ENCODE data around the gene PPP3CA.
"Not testable (repeated sequence)": the region's sequence is repeated elsewhere in the genome, so short reads cannot be mapped to it uniquely, and the experiment has no call there.

PPP3CA gene

DNA sequence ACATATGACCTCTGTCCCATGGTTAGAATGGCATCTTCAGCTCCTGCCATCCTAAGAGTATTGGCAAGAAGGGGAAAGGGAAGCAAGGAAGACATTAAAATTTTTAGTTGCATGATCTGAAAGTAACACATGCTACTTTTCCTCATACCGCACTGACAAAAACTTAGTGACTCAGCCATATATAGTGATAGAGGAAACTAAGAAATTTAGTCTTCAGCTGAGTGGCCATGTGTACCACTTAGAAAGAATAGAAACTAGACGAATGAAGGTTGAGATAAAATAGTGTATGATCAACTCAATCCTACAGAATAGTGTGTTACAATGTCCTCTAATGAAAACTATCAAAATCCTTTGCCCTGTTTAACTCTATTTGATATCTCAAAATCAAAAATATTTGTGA, 164.1 kb downstream of the PPP3CA start:
- no peak for DNase-seq (ENCODE audit: extremely low read depth in 1 of 2, low read depth in 1 of 2)

DNA sequence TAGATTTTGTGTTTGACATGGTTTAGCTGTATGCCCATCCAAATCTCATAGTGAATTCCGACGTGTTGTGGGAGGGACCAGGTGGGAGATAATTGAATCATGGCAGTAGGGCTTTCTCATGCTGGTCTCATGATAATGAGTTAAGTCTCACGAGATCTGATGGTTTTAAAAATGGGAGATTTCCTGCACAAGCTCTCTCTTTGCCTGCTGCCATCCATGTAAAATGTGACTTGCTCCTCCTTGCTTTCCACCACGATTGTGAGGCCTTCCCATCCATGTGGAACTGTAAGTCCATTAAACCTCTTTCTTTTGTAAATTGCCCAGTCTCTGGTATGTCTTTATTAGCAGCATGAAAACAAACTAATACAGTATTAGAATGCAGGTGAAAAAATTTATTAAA, 164.6 kb downstream of the PPP3CA start:
- not testable (repeated sequence) for DNase-seq (ENCODE audit: extremely low read depth in 1 of 2, low read depth in 1 of 2)

DNA sequence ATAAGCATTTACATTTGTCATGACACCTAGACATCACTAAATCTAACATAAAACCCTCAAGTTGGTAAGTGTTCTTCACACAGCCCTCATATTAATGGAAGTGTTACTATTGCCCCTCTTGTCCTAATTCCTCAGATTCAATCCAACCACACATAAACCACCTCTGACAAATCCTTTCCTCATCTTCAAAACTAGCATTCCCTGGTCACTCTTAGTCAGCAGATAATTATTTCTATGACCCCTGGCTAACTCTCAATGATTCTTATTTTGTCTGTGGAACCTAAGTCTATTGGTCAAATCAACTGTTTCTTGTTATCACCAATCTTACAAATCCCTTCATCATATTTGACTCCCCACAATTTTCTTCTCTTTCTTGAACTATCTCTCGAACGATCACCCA, 168.6 kb downstream of the PPP3CA start:
- DNase-seq (ENCODE audit: extremely low read depth in 1 of 2, low read depth in 1 of 2), result no peak

DNA sequence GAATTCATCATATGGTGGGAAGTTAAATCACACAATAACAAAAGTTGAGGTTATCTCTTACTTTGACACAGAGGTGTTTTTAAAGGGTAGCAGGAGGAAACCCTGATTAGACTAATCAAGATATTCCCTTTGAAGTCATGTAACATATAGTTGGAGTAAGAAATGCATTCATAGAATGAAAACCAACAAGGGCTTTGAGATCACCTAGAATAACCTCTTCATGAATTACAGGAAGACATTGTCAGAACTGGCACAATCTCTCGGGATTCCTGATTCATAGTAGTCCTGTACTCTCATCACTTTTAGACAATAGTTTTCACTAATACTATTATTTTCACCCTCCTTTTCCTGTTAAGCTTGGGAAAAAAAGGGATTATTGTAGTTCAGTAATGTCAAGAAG, 170.2 kb downstream of the PPP3CA start:
- DNase-seq (ENCODE audit: extremely low read depth in 1 of 2, low read depth in 1 of 2), result no peak

DNA sequence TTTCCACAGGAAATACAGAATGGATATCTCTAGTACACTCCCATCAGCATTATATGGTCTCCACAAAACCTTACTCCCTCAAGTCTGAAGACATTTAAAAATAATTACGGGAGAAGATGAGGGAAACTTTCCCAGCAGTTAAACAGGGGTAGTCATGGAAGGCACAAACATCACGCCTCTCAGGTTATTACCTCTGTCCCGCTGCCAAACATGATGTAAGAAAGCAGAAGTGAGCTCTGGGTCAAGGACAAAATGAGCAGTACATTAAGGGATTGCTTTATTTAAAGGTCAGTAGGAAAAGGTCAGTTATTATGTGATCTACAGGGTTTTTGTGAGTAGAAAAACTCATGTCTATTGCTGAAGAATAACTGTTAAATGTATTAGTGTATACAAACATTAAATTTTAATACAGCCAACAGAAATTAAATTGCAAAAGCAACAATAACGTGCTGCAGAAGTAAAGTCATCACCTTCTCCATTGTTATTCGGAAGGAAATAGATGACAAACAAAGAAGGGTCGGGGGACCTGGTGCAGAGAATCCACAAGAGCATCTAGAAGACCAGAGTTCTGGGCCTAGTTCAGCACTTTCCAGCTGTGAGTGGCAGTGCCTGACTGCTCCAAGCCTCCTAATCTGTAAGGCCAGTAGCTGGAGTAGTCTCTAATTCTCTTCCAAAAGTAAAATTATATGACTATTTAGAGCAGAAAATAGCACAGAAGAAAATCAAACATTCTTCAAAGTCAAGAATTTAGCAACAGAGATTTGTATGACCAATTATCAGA, 171.2 kb downstream of the PPP3CA start:
- DNase-seq (ENCODE audit: extremely low read depth in 1 of 2, low read depth in 1 of 2), result no peak

DNA sequence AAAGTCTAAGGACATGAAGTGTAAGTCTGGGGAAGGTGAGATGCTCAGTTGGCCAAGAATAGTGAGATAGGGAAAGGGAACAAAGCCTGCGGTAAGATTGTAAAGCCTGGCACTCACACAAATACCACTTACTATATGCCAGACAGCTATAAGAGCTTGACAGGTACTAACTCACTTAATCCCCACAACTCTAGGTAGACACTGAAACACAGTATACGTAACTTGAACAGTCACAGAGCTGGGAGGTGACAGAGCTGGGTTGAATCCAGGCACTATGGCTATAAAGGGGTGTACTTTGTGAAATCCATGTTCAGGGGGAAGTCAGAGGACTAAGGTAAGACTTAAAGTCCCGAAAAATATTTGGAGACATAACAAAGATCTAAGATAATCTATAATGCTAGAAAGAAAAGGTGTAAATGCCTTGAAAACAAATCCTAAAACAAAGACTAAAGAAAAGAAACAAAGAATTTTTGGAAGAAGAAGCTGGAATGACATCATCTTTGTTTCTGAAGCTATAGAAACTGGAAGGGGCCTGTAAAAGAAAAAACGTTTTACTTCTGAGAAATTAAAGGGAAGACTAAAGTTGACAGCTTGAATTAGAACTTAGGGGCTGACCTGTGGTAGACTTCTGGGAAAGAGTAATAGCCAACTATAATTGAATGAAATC, 172.5 kb downstream of the PPP3CA start:
- DNase-seq (ENCODE audit: extremely low read depth in 1 of 2, low read depth in 1 of 2), result no peak

DNA sequence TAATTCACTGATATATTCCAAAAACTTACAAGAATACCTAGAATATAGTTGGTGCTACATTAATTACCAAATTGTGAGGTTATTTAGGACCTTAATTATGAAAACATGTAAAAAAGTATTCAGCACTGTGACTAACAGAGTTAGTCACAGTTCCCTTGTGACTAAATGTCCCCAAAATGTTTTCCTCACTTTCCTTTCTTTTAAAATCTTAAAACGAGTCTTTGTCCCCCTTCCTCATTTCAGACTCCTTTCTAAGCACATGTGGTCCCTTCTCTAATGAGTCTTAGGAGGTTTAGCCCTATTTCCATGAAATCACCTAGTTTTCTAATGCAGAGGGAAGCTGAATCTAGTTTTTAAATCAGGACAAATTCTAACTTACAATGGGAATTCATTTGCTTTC, 175.0 kb downstream of the PPP3CA start:
- DNase-seq (ENCODE audit: extremely low read depth in 1 of 2, low read depth in 1 of 2), result no peak

DNA sequence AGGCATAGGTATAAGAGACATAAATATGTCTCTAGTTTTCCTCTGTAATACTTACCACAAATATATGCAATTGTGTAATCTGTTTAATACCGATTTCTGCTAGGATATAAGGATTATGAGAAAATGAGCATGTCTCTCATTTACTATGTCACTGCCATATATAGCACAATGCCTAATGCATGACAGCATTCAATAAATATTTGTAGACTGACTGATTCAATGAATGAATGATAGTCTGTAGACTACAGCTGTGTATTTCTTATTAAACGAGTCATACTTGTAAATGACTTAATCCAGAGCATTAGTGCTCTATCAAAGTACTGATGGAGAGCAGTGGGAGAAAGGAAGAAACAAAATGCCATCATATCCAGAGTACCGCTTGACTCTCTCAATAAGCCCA, 175.6 kb downstream of the PPP3CA start:
- DNase-seq (ENCODE audit: extremely low read depth in 1 of 2, low read depth in 1 of 2), result no peak

DNA sequence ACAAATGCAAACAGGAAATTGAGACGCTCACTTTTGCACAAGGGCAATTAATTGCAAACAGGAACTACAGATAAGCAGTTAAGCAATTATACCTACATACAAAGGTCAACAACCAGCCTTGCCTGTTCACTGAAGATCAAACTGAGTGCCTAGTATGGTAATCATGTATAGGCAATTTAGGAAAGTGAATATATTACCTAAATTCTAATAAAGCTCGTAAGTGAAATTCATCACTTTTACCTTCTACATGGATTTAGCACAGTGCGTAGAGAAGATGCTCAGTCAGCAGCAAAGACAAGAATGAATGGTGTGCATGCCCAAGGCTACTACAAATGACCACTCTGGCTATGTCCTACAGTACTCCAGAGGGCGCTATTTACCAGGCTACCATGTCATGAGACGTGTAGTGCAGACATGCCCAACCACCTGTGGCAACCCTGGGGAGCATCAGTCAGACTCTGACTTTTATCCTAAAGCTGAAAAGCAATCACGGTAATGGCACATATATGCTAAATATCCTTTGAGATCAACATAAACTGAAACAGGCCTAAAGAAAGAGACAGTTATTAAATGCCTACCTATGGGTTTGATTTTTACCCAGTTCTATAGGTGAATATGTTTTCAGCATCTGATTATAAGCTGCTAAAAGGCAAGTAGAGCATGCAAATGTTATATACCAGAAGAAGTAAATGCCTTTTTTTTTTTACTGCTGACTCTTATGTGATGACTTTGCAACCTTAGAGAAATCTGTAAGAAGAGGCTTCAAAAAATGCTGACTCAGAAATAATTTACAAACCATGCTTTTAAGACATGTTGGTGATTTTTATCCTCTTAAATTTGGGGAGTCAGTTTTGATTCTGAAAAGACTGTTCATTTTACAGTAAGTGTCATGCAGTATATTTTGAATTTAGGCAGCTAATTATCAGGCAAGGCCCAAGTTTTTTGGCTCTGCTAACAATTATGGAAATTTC, 178.0 kb downstream of the PPP3CA start:
- DNase-seq (ENCODE audit: extremely low read depth in 1 of 2, low read depth in 1 of 2), result peak; percentile 19 to 45

DNA sequence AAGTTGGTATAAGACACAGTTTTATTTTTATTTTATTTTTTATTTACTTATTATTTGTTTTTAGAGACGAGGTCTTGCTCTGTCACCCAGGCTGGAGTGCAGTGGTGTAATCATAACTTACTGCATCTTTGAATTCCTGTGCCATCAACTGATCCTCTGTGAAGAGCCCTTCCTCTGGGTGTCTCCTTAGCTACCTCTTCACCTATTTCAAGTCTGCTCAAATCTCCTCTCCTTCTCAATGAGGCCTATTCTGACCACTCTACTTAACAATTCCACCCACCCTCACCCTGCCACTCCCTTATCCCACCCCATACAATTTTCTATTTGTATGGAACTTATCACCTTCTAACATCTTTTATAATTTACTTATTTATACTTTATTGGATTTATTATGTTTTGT, 183.4 kb downstream of the PPP3CA start:
- DNase-seq (ENCODE audit: extremely low read depth in 1 of 2, low read depth in 1 of 2), result no peak

DNA sequence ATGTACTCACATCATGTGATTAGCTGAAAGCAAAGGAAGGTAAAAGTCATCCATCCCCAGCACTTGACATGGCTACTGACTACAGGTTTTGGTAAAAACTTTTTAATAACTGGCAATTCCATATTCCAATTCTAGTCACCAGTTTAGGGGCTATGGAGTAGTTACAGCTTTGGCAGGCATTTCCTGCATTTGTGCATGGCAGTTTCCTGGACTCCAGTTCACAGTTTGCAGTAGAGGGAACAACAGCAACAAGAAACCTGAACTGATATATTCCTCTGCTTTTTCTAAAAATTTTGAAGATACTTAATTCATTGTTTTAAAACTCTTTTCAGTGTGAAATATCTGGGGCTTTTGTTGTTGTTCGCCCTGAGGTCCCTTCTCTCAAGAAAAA, 184.3 kb downstream of the PPP3CA start:
- DNase-seq (ENCODE audit: extremely low read depth in 1 of 2, low read depth in 1 of 2), result no peak

DNA sequence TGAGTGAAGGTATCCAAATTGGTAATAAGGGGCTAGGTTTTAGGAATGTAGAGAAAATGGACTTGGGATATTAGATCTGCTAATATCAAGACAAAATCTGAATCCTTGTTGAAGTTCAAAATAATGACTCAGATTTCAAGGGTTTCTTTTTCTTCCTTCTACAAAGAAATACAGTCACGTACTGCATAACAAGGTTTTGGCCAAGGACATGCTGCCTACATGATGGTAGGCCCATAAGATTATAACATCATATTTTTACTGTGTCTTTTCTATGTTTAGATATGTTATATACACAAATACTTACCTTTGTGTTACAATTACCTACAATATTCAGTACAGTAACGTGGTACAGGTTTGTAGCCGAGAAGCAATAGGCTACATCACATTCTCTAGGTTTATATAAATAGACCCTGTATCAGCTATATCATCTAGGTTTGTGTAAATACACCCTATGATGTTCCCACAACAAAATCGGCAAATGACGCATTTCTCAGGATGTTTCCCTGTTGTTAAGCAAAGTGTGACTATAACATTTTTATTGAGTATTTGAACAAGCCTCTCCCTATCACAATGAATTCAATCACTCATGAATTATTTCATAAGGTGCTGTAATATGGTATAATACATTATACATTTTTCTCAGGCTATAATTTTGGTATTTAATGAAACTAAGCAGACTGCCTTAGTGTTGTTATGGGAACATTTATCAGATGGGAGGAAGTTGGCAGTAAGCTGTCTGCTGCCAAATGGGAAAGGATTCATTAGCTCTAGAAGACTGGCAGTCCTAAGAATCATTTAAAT, 186.3 kb downstream of the PPP3CA start:
- DNase-seq (ENCODE audit: extremely low read depth in 1 of 2, low read depth in 1 of 2), result no peak

DNA sequence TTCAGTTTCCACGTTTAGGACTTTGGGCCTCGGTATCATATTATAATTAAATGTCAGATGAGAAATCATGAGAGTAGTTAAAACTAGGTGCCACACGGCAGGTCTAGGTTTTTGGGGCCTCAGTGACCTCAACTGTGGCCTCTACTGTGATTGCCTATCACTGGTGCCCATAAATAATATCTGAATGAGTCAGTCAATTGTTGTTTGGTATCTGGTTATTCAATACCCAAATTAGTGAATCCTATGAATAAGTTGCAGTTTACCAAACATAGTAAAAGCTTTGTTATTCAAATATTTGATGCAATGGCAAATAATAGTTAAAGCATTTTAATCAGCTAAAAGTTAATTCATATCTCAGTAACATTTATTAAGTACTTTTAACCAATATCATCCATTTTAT, 188.8 kb downstream of the PPP3CA start:
- no peak for DNase-seq (ENCODE audit: extremely low read depth in 1 of 2, low read depth in 1 of 2)

DNA sequence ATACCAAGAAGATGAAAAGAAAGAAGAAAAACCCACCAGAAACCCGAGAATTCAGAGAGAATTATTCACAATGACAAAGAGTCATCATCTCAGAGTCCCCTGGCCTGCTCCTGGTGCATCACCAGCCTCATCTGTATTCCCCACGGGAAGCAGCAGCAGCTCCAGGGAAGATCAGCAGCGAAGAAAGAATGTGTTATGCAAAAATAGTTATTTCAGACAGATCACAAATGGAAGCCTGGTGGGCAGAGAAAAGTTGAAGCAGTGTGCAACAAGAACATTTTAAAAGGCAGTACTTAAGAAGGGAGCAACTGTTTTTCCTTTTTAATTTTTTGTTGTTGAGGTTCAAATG, 189.2 kb downstream of the PPP3CA start:
- DNase-seq (ENCODE audit: extremely low read depth in 1 of 2, low read depth in 1 of 2), result no peak

DNA sequence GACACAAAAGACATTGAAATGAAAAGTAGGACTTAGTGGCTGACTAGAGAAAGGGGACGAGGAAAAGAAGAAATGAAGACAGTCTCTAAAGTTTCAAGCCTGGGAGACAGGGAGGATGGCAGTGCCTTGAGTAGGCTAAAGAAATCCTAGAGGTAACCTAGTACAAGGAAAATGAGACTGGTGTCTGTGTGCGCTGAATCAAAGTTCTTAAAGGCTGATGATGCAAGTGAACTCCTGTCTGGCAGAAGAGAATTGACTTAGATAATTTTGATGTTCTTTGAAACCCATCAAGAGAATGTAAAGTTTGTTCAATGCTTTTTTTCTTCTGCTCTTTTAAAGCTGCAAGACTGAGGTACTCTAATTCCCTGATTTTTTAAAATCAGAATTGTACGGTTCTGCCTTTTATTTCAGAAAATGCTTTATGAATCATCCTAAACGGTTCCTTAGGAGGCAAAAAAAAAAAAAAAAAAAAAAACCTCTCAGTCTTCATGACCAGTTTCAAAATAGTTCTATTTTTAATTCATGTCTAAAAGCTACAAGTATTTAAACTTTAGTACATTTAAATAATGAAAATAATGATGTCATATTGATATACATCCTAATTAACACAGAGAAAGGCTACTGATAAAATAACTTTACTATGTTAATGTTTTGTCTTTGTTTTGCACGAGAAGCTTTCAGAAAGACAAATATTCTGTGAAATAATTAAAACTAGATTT, 189.8 kb downstream of the PPP3CA start:
- DNase-seq (ENCODE audit: extremely low read depth in 1 of 2, low read depth in 1 of 2), result no peak

DNA sequence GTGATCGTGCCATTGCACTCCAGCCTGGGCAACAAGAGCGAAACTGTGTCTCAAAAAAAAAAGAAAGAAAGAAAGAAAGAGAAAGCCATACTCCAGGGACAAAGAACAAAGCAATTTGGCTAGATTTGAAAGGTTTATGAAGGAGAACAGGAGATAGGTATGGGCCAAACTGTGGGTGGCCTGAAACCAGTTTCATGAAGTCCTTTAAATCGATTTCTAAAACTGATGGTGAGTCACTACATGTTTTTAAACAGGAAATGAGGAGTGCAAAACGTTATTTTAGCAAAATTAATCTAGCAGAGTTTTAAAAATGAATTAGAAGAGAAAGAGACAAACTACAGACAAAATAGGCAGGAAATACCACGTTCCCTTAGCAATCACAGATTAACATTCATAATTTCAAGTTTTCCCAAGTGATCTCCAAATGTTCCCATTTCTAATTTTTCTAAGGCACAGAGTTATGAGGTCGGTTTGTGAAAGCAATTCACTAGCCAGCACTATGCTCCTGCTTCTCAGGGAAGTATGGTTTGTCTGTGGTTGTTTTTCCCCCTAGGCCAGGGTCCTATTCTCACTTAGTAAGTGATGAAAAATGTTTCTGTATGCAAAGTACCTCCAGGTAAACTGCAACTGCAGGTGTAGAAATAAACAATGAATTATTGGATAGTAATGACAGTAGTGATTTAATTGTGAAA, 190.6 kb downstream of the PPP3CA start:
- DNase-seq (ENCODE audit: extremely low read depth in 1 of 2, low read depth in 1 of 2), result no peak

DNA sequence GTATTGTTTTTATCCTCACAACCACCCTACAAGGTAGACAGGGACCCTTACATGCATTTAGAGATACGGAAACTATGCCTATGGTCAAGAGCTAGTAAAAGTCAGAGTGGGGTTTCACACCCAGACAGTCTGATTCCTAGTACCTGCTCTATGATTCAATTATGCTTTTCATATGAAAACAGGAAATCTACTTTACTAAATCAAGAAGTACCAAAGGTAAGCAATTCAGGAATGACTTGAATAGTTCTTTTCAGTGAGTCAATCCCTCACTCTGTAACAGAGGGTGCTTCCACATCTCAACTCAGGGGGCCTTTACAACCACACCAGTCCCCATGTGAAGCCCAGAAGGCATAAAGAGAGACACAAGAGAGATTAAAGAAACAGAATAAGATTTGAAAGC, 191.4 kb downstream of the PPP3CA start:
- no peak for DNase-seq (ENCODE audit: extremely low read depth in 1 of 2, low read depth in 1 of 2)

DNA sequence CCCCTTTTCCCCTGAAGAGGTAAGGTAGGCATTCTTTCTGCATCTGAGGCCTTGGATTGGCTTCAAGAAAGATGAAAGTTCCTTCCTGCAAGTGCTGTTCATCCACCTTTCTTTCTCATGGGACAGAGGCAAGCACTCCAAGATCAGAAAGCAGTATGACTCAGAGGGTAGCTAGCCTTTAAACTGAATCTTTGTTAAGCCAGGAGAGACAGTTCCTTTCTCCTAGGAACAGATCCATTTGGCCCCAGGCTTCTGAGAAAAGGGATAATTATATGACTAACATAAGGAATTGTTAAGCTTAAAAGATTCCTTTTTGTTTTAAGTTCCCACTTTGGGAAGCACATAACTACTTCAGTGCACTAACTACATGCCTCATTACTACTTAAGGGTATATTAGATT, 192.0 kb downstream of the PPP3CA start:
- no peak for DNase-seq (ENCODE audit: extremely low read depth in 1 of 2, low read depth in 1 of 2)

DNA sequence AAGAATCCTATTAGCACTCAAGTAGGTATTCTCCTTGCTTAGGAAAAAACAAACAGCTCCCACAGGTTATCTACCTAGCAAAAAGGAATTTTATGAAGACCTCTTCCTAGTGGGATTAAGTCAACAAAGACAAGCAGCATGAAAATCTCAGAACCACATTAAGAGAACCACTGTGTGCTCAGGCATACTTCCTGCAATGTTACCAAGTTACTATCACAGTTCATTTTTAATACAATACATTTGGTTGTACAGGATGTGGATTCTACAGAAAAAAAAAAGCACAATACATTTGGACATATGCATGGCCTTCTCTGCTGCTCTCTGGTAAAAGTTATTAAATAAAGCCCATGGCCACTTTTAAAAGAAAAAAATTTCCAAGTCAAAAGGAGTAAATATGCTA, 193.7 kb downstream of the PPP3CA start:
- DNase-seq (ENCODE audit: extremely low read depth in 1 of 2, low read depth in 1 of 2), result no peak

DNA sequence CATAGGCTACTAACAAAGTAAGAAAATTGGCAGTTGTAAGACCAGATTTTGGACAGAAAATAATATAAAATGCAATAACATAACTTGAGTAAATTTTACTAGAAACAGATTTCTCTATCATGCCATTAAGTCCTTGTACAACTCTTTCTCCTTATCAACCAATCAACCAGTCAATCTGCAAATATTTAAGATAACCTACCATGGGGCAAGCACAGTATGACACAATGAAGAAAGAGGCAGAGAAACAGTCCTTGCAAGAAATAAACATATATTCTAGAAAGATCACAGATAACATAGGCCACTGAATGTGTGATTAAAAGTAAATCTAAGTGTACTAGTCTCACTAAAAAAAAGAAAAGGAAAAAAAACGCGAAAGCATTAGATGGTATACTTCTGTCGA, 194.8 kb downstream of the PPP3CA start:
- no peak for DNase-seq (ENCODE audit: extremely low read depth in 1 of 2, low read depth in 1 of 2)
